Neural cell (in vitro differentiated cells): ENCODE measurements around the gene SYCE1L. TPM values are rescaled to one million over a fixed set of nuclear protein-coding genes. Genes with fewer than 3 reads are reported as not detected.
"Not testable (repeated sequence)": the region's sequence is repeated elsewhere in the genome, so short reads cannot be mapped to it uniquely, and the experiment has no call there.

Experiments used
- H2AFZ ChIP-seq: fragments of 200-600, 300-800 bp; sonication (generic), shearing (Covaris generic); 2 replicates; pipeline ENCODE4 v1.6.0; 2014; ENCODE audit warnings: low read depth, mild to moderate bottlenecking, antibody characterized with exemption, low read length, moderate library complexity
- H3F3A ChIP-seq: fragments of 200-600 bp; shearing (Covaris generic); 2 replicates; pipeline ENCODE4 v1.6.1; 2016; ENCODE audit warnings: mild to moderate bottlenecking, moderate library complexity, mixed read lengths, antibody characterized with exemption, low read length; ENCODE audit not compliant: insufficient read depth, poor library complexity, severe bottlenecking
- H3K27ac ChIP-seq: fragments of 200-600, 300-800 bp; sonication (generic), shearing (Covaris generic); 2 replicates; pipeline ENCODE4 v1.5.1; 2014; ENCODE audit warnings: mild to moderate bottlenecking, low read length, moderate library complexity
- H3K27me3 ChIP-seq: fragments of 300-800, 200-600 bp; sonication (generic), shearing (Covaris generic); 2 replicates; pipeline ENCODE4 v1.6.0; 2014; ENCODE audit warnings: mild to moderate bottlenecking, low read depth, low read length, moderate library complexity; ENCODE audit not compliant: insufficient read depth
- H3K36me3 ChIP-seq: fragments of 300-800, 200-600 bp; sonication (generic), shearing (Covaris generic); 2 replicates; pipeline ENCODE4 v1.5.1; 2014; ENCODE audit warnings: mild to moderate bottlenecking, antibody characterized with exemption, low read length, moderate library complexity; ENCODE audit not compliant: insufficient read depth
- H3K4me2 ChIP-seq: fragments of 300-800, 200-600 bp; sonication (generic), shearing (Covaris generic); 2 replicates; pipeline ENCODE4 v1.6.0; 2014; ENCODE audit warnings: mild to moderate bottlenecking, low read length
- H3K4me3 ChIP-seq: fragments of 300-800, 200-600 bp; sonication (generic), shearing (Covaris generic); 2 replicates; pipeline ENCODE4 v1.5.1; 2014; ENCODE audit warnings: mild to moderate bottlenecking, low read length, moderate library complexity
- H3K79me2 ChIP-seq: fragments of 200-600 bp; shearing (Covaris generic); replicated peaks from 2 replicates; pipeline ENCODE4 v1.6.0; 2014; ENCODE audit warnings: mild to moderate bottlenecking, low read length, moderate library complexity; ENCODE audit not compliant: insufficient read depth
- H3K9ac ChIP-seq: fragments of 300-800, 200-600 bp; sonication (generic), shearing (Covaris generic); 2 replicates; pipeline ENCODE4 v1.6.1; 2016; ENCODE audit warnings: mild to moderate bottlenecking, low read length, mixed read lengths
- H3K9me2 ChIP-seq: fragments of 200-600 bp; shearing (Covaris generic); 2 replicates; pipeline ENCODE4 v1.6.1; 2016; ENCODE audit warnings: mild to moderate bottlenecking, low read length, mixed read lengths; ENCODE audit not compliant: insufficient read depth
- H3K9me3 ChIP-seq: fragments of 200-600, 300-800 bp; sonication (generic), shearing (Covaris generic); 2 replicates; pipeline ENCODE4 v1.6.1; 2016; ENCODE audit warnings: mild to moderate bottlenecking, mixed run types, low read length, moderate library complexity, mixed read lengths
- H4K20me1 ChIP-seq: fragments of 200-600 bp; shearing (Covaris generic); 2 replicates; pipeline ENCODE4 v1.6.1; 2016; ENCODE audit warnings: mild to moderate bottlenecking, mixed run types; ENCODE audit not compliant: insufficient read depth
- EP300 ChIP-seq: fragments of 450-650 bp; conservative IDR thresholded peaks from 2 replicates; pipeline ENCODE4 v1.6.1; 2014; ENCODE audit warnings: antibody characterized with exemption, mild to moderate bottlenecking, moderate library complexity; ENCODE audit not compliant: poor library complexity, severe bottlenecking
- EZH2 ChIP-seq: fragments of 200-600, 300-800 bp; shearing (Covaris generic), sonication (generic); IDR thresholded peaks from 2 replicates; pipeline ENCODE4 v1.6.1; 2014; ENCODE audit warnings: antibody characterized with exemption, low read length, borderline replicate concordance, mild to moderate bottlenecking; ENCODE audit not compliant: insufficient read depth, poor library complexity, severe bottlenecking
- MXI1 ChIP-seq: fragments of 450-650 bp; conservative IDR thresholded peaks from 2 replicates; pipeline ENCODE4 v1.6.1; 2014; ENCODE audit warnings: antibody characterized with exemption, mild to moderate bottlenecking; ENCODE audit not compliant: poor library complexity, severe bottlenecking
- POLR2AphosphoS5 ChIP-seq: IDR thresholded peaks from 2 replicates; pipeline ENCODE4 v1.6.1; 2012
- RAD21 ChIP-seq: fragments of 450-650 bp; conservative IDR thresholded peaks from 2 replicates; pipeline ENCODE4 v1.6.1; 2014; ENCODE audit warnings: antibody characterized with exemption, mild to moderate bottlenecking, moderate library complexity
- SMC3 ChIP-seq: fragments of 450-650 bp; conservative IDR thresholded peaks from 2 replicates; pipeline ENCODE4 v1.6.1; 2014; ENCODE audit warnings: antibody characterized with exemption, mild to moderate bottlenecking, moderate library complexity; ENCODE audit not compliant: poor library complexity
- TAF1 ChIP-seq: IDR thresholded peaks from 2 replicates; pipeline ENCODE4 v1.6.1; 2012; ENCODE audit warnings: low read depth
- polyA plus RNA-seq: library from polyadenylated mRNA; depleted of rRNA; stranded (reverse); fragments of >200 nt; gene quantifications from 2 replicates; pipeline ENCODE4 v1.2.3, GENCODE V29; 2014
- TF ChIP-seq, protein P1 (sequence below): fragments of 450-650 bp; IDR thresholded peaks from 2 replicates; pipeline ENCODE4 v1.5.1; 2014; ENCODE audit warnings: antibody characterized with exemption, mild to moderate bottlenecking, moderate library complexity; ENCODE audit not compliant: poor library complexity, severe bottlenecking
- TF ChIP-seq, protein P2 (sequence below): IDR thresholded peaks from 2 replicates; pipeline ENCODE4 v1.6.1; 2012; ENCODE audit warnings: borderline replicate concordance

SYCE1L gene
- polyA plus RNA-seq, 1 donor from 2014 or later: 1.7 TPM

DNA sequence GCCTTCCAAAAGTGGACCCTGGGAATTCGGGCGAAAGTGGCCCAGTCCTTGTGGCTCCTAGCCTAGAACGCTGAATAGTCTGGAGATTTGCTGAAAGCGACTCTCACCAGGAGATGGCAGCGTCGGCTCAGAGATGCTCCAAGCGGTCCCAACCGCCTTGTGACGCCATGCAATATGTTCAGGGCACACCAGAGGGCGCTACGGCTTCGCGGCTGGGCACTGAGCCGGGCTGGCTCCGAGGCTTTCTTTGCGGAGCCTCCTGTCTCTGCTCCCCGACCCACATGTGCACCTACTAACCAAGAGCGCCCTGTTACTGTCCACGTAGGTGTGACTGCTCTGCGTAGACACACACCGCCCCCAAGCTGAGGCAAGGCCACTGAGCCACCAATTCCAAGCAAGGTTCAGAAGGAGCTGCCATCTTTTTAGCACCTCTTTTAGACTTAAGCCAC, 36.9 kb downstream of the SYCE1L start:
- H3K36me3 ChIP-seq: no peaks in the 10 kb centered on the region
- no peak overlapping the region for H3K9ac ChIP-seq
- H2AFZ ChIP-seq: no peak overlapping the region
- H3K27ac ChIP-seq: no peak overlapping the region
- H3F3A ChIP-seq: no peaks in the 10 kb centered on the region
- TF ChIP-seq EP300 (peak; percentile 18), POLR2AphosphoS5 (no peak), MXI1 (peak; percentile 62), SMC3 (peak; percentile 100), EZH2 (no peak), TAF1 (no peak), RAD21 (peak; percentile 100)
- TF ChIP-seq, protein P1, sequence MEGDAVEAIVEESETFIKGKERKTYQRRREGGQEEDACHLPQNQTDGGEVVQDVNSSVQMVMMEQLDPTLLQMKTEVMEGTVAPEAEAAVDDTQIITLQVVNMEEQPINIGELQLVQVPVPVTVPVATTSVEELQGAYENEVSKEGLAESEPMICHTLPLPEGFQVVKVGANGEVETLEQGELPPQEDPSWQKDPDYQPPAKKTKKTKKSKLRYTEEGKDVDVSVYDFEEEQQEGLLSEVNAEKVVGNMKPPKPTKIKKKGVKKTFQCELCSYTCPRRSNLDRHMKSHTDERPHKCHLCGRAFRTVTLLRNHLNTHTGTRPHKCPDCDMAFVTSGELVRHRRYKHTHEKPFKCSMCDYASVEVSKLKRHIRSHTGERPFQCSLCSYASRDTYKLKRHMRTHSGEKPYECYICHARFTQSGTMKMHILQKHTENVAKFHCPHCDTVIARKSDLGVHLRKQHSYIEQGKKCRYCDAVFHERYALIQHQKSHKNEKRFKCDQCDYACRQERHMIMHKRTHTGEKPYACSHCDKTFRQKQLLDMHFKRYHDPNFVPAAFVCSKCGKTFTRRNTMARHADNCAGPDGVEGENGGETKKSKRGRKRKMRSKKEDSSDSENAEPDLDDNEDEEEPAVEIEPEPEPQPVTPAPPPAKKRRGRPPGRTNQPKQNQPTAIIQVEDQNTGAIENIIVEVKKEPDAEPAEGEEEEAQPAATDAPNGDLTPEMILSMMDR: peak; percentile 100
- TF ChIP-seq, protein P2, sequence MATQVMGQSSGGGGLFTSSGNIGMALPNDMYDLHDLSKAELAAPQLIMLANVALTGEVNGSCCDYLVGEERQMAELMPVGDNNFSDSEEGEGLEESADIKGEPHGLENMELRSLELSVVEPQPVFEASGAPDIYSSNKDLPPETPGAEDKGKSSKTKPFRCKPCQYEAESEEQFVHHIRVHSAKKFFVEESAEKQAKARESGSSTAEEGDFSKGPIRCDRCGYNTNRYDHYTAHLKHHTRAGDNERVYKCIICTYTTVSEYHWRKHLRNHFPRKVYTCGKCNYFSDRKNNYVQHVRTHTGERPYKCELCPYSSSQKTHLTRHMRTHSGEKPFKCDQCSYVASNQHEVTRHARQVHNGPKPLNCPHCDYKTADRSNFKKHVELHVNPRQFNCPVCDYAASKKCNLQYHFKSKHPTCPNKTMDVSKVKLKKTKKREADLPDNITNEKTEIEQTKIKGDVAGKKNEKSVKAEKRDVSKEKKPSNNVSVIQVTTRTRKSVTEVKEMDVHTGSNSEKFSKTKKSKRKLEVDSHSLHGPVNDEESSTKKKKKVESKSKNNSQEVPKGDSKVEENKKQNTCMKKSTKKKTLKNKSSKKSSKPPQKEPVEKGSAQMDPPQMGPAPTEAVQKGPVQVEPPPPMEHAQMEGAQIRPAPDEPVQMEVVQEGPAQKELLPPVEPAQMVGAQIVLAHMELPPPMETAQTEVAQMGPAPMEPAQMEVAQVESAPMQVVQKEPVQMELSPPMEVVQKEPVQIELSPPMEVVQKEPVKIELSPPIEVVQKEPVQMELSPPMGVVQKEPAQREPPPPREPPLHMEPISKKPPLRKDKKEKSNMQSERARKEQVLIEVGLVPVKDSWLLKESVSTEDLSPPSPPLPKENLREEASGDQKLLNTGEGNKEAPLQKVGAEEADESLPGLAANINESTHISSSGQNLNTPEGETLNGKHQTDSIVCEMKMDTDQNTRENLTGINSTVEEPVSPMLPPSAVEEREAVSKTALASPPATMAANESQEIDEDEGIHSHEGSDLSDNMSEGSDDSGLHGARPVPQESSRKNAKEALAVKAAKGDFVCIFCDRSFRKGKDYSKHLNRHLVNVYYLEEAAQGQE: no peak
- no peak overlapping the region for H3K4me2 ChIP-seq
- H4K20me1 ChIP-seq: no peaks in the 10 kb centered on the region
- H3K4me3 ChIP-seq: peak overlapping the region; percentile 55
- no peaks in the 10 kb centered on the region for H3K27me3 ChIP-seq
- no peaks in the 10 kb centered on the region for H3K79me2 ChIP-seq
- H3K9me3 ChIP-seq: no peaks in the 10 kb centered on the region
- no peaks in the 10 kb centered on the region for H3K9me2 ChIP-seq

DNA sequence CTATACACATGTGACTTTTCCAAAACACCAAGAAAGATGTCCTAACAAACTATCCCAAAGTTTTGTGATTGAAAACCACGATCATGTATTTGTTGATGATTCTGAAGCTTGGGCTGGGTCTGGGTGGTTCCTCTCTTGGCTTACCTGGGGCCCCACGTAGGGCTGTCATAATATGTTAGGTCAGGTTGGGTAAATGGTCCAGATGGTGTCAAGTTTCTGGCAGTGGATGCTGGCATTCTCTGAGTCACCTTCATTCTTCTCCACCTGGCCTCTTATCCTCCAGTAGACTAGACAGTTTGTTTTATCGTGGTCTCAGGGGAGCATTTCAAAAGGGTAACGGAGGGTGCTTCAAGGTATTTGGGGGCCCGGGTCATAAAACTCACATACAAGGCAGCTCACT, 39.4 kb downstream of the SYCE1L start:
- no peak for TF ChIP-seq EP300
- no peak overlapping the region for H2AFZ ChIP-seq
- H3K4me3 ChIP-seq: no peak overlapping the region
- H3K27me3 ChIP-seq: no peaks in the 10 kb centered on the region
- H3K79me2 ChIP-seq: no peaks in the 10 kb centered on the region
- no peaks in the 10 kb centered on the region for H3K9me2 ChIP-seq
- H3K9me3 ChIP-seq: no peaks in the 10 kb centered on the region
- H3K36me3 ChIP-seq: no peaks in the 10 kb centered on the region
- H4K20me1 ChIP-seq: no peaks in the 10 kb centered on the region
- H3K9ac ChIP-seq: no peak overlapping the region
- no peak overlapping the region for H3K4me2 ChIP-seq
- H3F3A ChIP-seq: no peaks in the 10 kb centered on the region
- H3K27ac ChIP-seq: no peak overlapping the region

DNA sequence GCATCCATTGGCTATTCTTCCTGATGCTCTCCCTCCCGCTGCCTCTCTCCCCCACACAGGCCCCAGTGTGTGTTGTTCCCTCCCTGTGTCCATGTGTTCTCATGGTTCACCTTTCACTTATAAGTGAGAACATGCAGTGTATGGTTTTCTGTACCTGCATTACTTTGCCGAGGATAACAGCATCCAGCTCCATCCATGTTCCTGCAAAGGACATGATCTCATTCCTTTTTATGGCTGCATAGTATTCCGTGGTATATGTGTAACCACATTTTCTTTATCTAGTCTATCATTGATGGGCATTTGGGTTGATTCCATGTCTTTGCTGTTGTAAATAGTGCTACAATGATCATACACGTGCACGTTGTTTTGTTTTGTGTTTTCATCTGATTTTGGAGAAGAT, 43.3 kb downstream of the SYCE1L start:
- not testable (repeated sequence) for H3K27me3 ChIP-seq, H3K9me3 ChIP-seq, H3K9me2 ChIP-seq, H3F3A ChIP-seq, H3K4me2 ChIP-seq, H2AFZ ChIP-seq, H3K79me2 ChIP-seq, H3K9ac ChIP-seq, H3K27ac ChIP-seq, H4K20me1 ChIP-seq, H3K4me3 ChIP-seq, H3K36me3 ChIP-seq
